Glutamatergic neuron (in vitro differentiated cells): ENCODE data around the gene EDC3. TPM values are rescaled to one million over a fixed set of nuclear protein-coding genes. Genes with fewer than 3 reads are reported as not detected.

Experiments
- DNase-seq: peaks from one replicate; pipeline ENCODE4 v3.0.0; 2022
- H3K27ac Mint-ChIP-seq: one replicate; pipeline ENCODE4 v1.8.0; 2020; ENCODE audit warnings: mild to moderate bottlenecking, mixed read lengths, inconsistent platforms; ENCODE audit not compliant: unreplicated experiment
- H3K27me3 Mint-ChIP-seq: one replicate; pipeline ENCODE4 v1.8.0; 2020; ENCODE audit warnings: mild to moderate bottlenecking, moderate library complexity, mixed read lengths, inconsistent platforms; ENCODE audit not compliant: unreplicated experiment
- H3K36me3 Mint-ChIP-seq: one replicate; pipeline ENCODE4 v1.8.0; 2020; ENCODE audit warnings: mild to moderate bottlenecking, mixed read lengths, inconsistent platforms; ENCODE audit not compliant: unreplicated experiment
- H3K4me1 Mint-ChIP-seq: one replicate; pipeline ENCODE4 v1.8.0; 2020; ENCODE audit warnings: mild to moderate bottlenecking, low read depth, mixed read lengths, inconsistent platforms; ENCODE audit not compliant: unreplicated experiment
- H3K4me3 Mint-ChIP-seq: one replicate; pipeline ENCODE4 v1.8.0; 2020; ENCODE audit warnings: mild to moderate bottlenecking, mixed read lengths, inconsistent platforms; ENCODE audit not compliant: unreplicated experiment
- H3K9me3 Mint-ChIP-seq: one replicate; pipeline ENCODE4 v1.8.0; 2020; ENCODE audit warnings: mild to moderate bottlenecking, moderate library complexity, mixed read lengths, inconsistent platforms; ENCODE audit not compliant: unreplicated experiment
- CTCF ChIP-seq: fragments of 200-600 bp; sonication (generic); IDR thresholded peaks from one replicate; pipeline ENCODE4 v1.5.0; 2021; ENCODE audit not compliant: partially characterized antibody, unreplicated experiment
- total RNA-seq: library from RNA; stranded (reverse); fragmentation: NEBNext Ultra II Directional; extraction: Animal tissue kit (Norgen Biotek cat#: 25700); gene quantifications from one replicate; pipeline ENCODE4 v1.2.1, GENCODE V29; 2021; ENCODE audit not compliant: unreplicated experiment

The EDC3 gene
- total RNA-seq, 1 donor from 2014 or later: 66.0 TPM

- no peak overlapping the region for H3K27ac Mint-ChIP-seq
- peaks cover 4% of the 10 kb centered on the region for H3K9me3 Mint-ChIP-seq
- H3K36me3 Mint-ChIP-seq: peaks cover 6% of the 10 kb centered on the region
- DNase-seq: no peak
- no peak overlapping the region for H3K4me3 Mint-ChIP-seq
- no peak for TF ChIP-seq CTCF
- H3K4me1 Mint-ChIP-seq: peaks cover 15% of the 10 kb centered on the region
- H3K27me3 Mint-ChIP-seq: peaks cover 6% of the 10 kb centered on the region
Measured at GRCh38 chr15:74605795-74606150, 90.1 kb downstream of the EDC3 start.

- H3K36me3 Mint-ChIP-seq: peaks cover 6% of the 10 kb centered on the region
- H3K4me3 Mint-ChIP-seq: no peak overlapping the region
- H3K27me3 Mint-ChIP-seq: peaks cover 6% of the 10 kb centered on the region
- H3K9me3 Mint-ChIP-seq: peaks cover 4% of the 10 kb centered on the region
- no peak for TF ChIP-seq CTCF
- DNase-seq: no peak
- H3K27ac Mint-ChIP-seq: no peak overlapping the region
- peaks cover 15% of the 10 kb centered on the region for H3K4me1 Mint-ChIP-seq
Measured at GRCh38 chr15:74604983-74605794, 90.6 kb downstream of the EDC3 start.

GRCh38 chr15:74603789-74604705 lies 91.8 kb downstream of the EDC3 start:
- H3K9me3 Mint-ChIP-seq: peaks cover 4% of the 10 kb centered on the region
- DNase-seq: no peak
- peaks cover 8% of the 10 kb centered on the region for H3K27me3 Mint-ChIP-seq
- H3K4me1 Mint-ChIP-seq: peaks cover 7% of the 10 kb centered on the region
- no peak for TF ChIP-seq CTCF
- no peak overlapping the region for H3K27ac Mint-ChIP-seq
- H3K4me3 Mint-ChIP-seq: no peak overlapping the region
- H3K36me3 Mint-ChIP-seq: peaks cover 6% of the 10 kb centered on the region

- H3K27ac Mint-ChIP-seq: no peak overlapping the region
- H3K36me3 Mint-ChIP-seq: peaks cover 6% of the 10 kb centered on the region
- peaks cover 7% of the 10 kb centered on the region for H3K27me3 Mint-ChIP-seq
- H3K4me1 Mint-ChIP-seq: peaks cover 10% of the 10 kb centered on the region
- no peak for TF ChIP-seq CTCF
- no peak overlapping the region for H3K4me3 Mint-ChIP-seq
- peaks cover 7% of the 10 kb centered on the region for H3K9me3 Mint-ChIP-seq
- DNase-seq: no peak
Measured at GRCh38 chr15:74603026-74603788, 92.6 kb downstream of the EDC3 start.
